H1 (cell line): Measurements from ENCODE around the gene ZNF101. TPM values are rescaled to one million over a fixed set of nuclear protein-coding genes. Genes with fewer than 3 reads are reported as not detected.

Experiments
- CTCF ChIA-PET: fragments of 300-600 bp; sonication (Branson Sonifier 250); formaldehyde crosslinking; loops from one replicate; lab custom pipeline; 2021; ENCODE audit not compliant: partially characterized antibody; lab: Charles Lee
- POLR2A ChIA-PET: fragments of 300-600 bp; sonication (Branson Sonifier 250); formaldehyde crosslinking; loops from one replicate; lab custom pipeline; 2021; ENCODE audit warnings: inconsistent platforms; ENCODE audit not compliant: partially characterized antibody; lab: Charles Lee
- DNase-seq, 2 experiments: peaks; one replicate each; pipeline versions ENCODE4 v3.0.0 to v3.0.0-alpha.2; 2010 to 2022; ENCODE audit warnings: low spot score in 2 of 2, low read depth in 1 of 2, mixed read lengths in 1 of 2
- FAIRE-seq: peaks from 2 replicates; lab custom pipeline; 2011; peaks lifted over from hg19 to GRCh38; lab: Jason Lieb, UNC
- H2AFZ ChIP-seq: 2 replicates; pipeline ENCODE4 v1.8.1; 2012; ENCODE audit warnings: low read length, inconsistent platforms
- H2AK5ac ChIP-seq: 2 replicates; pipeline ENCODE4 v1.6.1; 2013; ENCODE audit warnings: low read depth, low read length
- H2BK120ac ChIP-seq: replicated peaks from 2 replicates; pipeline ENCODE3; 2013; ENCODE audit warnings: low read depth, low read length, inconsistent platforms
- H2BK12ac ChIP-seq: 2 replicates; pipeline ENCODE4 v1.6.1; 2013; ENCODE audit warnings: low read depth, low read length
- H2BK15ac ChIP-seq: 2 replicates; pipeline ENCODE4 v1.6.1; 2013; ENCODE audit warnings: low read length
- H2BK20ac ChIP-seq: 2 replicates; pipeline ENCODE4 v1.6.1; 2013; ENCODE audit warnings: low read length
- H2BK5ac ChIP-seq: 2 replicates; pipeline ENCODE4 v1.6.1; 2013; ENCODE audit warnings: low read depth, low read length
- H3K14ac ChIP-seq: 2 replicates; pipeline ENCODE4 v1.6.1; 2013; ENCODE audit warnings: inconsistent platforms; ENCODE audit not compliant: insufficient read length
- H3K18ac ChIP-seq: 2 replicates; pipeline ENCODE4 v1.6.1; 2013; ENCODE audit warnings: low read length; ENCODE audit errors: extremely low read depth
- H3K23ac ChIP-seq: 2 replicates; pipeline ENCODE4 v1.6.1; 2013; ENCODE audit warnings: inconsistent platforms; ENCODE audit not compliant: insufficient read length
- H3K23me2 ChIP-seq: 2 replicates; pipeline ENCODE4 v1.6.1; 2013; ENCODE audit warnings: low read depth, low read length
- H3K27ac ChIP-seq: 2 replicates; pipeline ENCODE4 v1.6.1; 2011; ENCODE audit warnings: low read depth, low read length, inconsistent platforms
- H3K27me3 ChIP-seq, 4 experiments: replicated peaks in 1 of 4; 1 replicate in 1 of 4; 2 replicates in 3 of 4; pipeline versions ENCODE4 v1.6.1 to v1.8.1; 2011 to 2013; ENCODE audit warnings: low read length in 3 of 4, mild to moderate bottlenecking in 3 of 4, inconsistent platforms in 2 of 4, mixed read lengths in 2 of 4, moderate library complexity in 1 of 4; ENCODE audit not compliant: control insufficient read depth in 3 of 4, insufficient read depth in 3 of 4; ENCODE audit errors: extremely low read depth in 1 of 4
- H3K36me3 ChIP-seq, 4 experiments: 2 replicates each; pipeline versions ENCODE4 v1.6.1 to v1.8.1; 2011 to 2013; ENCODE audit warnings: mild to moderate bottlenecking in 4 of 4, low read length in 3 of 4, moderate library complexity in 2 of 4, control low read depth in 1 of 4, inconsistent platforms in 1 of 4; ENCODE audit not compliant: insufficient read depth in 4 of 4, control insufficient read depth in 2 of 4
- H3K4ac ChIP-seq: replicated peaks from 2 replicates; pipeline ENCODE3; 2013; ENCODE audit warnings: low read length, low read depth, mixed read lengths, inconsistent platforms; ENCODE audit not compliant: insufficient read length
- H3K4me1 ChIP-seq, 4 experiments: replicated peaks in 1 of 4; 1 replicate in 1 of 4; 2 replicates in 3 of 4; pipeline versions ENCODE4 v1.6.1 to v1.8.1; 2011 to 2013; ENCODE audit warnings: low read length in 3 of 4, inconsistent platforms in 2 of 4, mixed read lengths in 1 of 4; ENCODE audit not compliant: insufficient read depth in 4 of 4, control insufficient read depth in 3 of 4
- H3K4me2 ChIP-seq, 2 experiments: 2 replicates each; pipeline versions ENCODE4 v1.6.1 to v1.8.1; 2011 to 2013; ENCODE audit warnings: low read depth in 2 of 2, low read length in 2 of 2, control low read depth in 1 of 2, inconsistent platforms in 1 of 2, mild to moderate bottlenecking in 1 of 2; ENCODE audit not compliant: insufficient read depth in 1 of 2
- H3K4me3 ChIP-seq, 4 experiments: fragments of 200-600, 300-600 bp in 1 of 4; sonication (generic), shearing (Covaris generic), sonication (Bioruptor Twin) in 1 of 4; 2 replicates each; pipeline versions ENCODE4 v1.5.1 to v1.8.1; 2011 to 2016; ENCODE audit warnings: low read length in 4 of 4, low read depth in 3 of 4, control low read depth in 2 of 4, inconsistent platforms in 2 of 4, mild to moderate bottlenecking in 2 of 4, mixed read lengths in 1 of 4, moderate library complexity in 1 of 4; ENCODE audit not compliant: insufficient read depth in 2 of 4; ENCODE audit errors: extremely low read depth in 1 of 4
- H3K56ac ChIP-seq: replicated peaks from 2 replicates; pipeline ENCODE3; 2013; ENCODE audit warnings: low read depth, mild to moderate bottlenecking, mixed read lengths, low read length, inconsistent platforms; ENCODE audit not compliant: insufficient read length
- H3K79me1 ChIP-seq: 2 replicates; pipeline ENCODE4 v1.6.1; 2013; ENCODE audit warnings: low read depth, low read length, control low read depth
- H3K79me2 ChIP-seq, 2 experiments: 2 replicates each; pipeline versions ENCODE4 v1.6.1 to v1.8.1; 2012 to 2013; ENCODE audit warnings: low read length in 2 of 2, mild to moderate bottlenecking in 2 of 2, inconsistent platforms in 1 of 2; ENCODE audit not compliant: insufficient read depth in 2 of 2, control insufficient read depth in 1 of 2
- H3K9ac ChIP-seq, 4 experiments: replicated peaks in 1 of 4; 1 replicate in 1 of 4; 2 replicates in 3 of 4; pipeline versions ENCODE4 v1.6.1 to v1.8.1; 2011 to 2013; ENCODE audit warnings: low read depth in 3 of 4, low read length in 3 of 4, control low read depth in 2 of 4, mild to moderate bottlenecking in 2 of 4, moderate library complexity in 2 of 4, inconsistent platforms in 1 of 4; ENCODE audit errors: extremely low read depth in 1 of 4
- H3K9me3 ChIP-seq, 2 experiments: 2 replicates each; pipeline versions ENCODE4 v1.6.1 to v1.8.1; 2012 to 2013; ENCODE audit warnings: mild to moderate bottlenecking in 2 of 2, moderate library complexity in 2 of 2, control low read depth in 1 of 2, inconsistent platforms in 1 of 2, low read depth in 1 of 2, low read length in 1 of 2, mixed read lengths in 1 of 2; ENCODE audit not compliant: insufficient read depth in 2 of 2
- H4K20me1 ChIP-seq, 2 experiments: replicated peaks in 1 of 2; 2 replicates each; pipeline versions ENCODE3 to v1.8.1; 2011 to 2013; ENCODE audit warnings: inconsistent platforms in 2 of 2, low read length in 2 of 2, mild to moderate bottlenecking in 1 of 2; ENCODE audit not compliant: insufficient read depth in 2 of 2, control insufficient read depth in 1 of 2
- H4K5ac ChIP-seq: 2 replicates; pipeline ENCODE4 v1.6.1; 2013; ENCODE audit warnings: low read length, low read depth, mixed read lengths, inconsistent platforms; ENCODE audit not compliant: insufficient read length
- H4K8ac ChIP-seq: 2 replicates; pipeline ENCODE4 v1.8.0; 2013; ENCODE audit warnings: mild to moderate bottlenecking, moderate library complexity, low read length, inconsistent platforms; ENCODE audit not compliant: insufficient read depth; ENCODE audit errors: extremely low read depth
- H4K91ac ChIP-seq: replicated peaks from 2 replicates; pipeline ENCODE3; 2013; ENCODE audit warnings: low read length, mixed read lengths, inconsistent platforms; ENCODE audit not compliant: insufficient read length
- CTBP2 ChIP-seq: IDR thresholded peaks from 2 replicates; pipeline ENCODE4 v1.7.0; 2011; ENCODE audit warnings: borderline replicate concordance, mild to moderate bottlenecking, moderate library complexity, mixed read lengths, low read length; ENCODE audit not compliant: insufficient read depth, insufficient read length
- ZNF274 ChIP-seq: IDR thresholded peaks from 2 replicates; pipeline ENCODE4 v1.7.0; 2012; ENCODE audit warnings: low read length, borderline replicate concordance; ENCODE audit errors: extremely low read depth
- WGBS, 2 experiments: shearing (Covaris generic) in 1 of 2; methylation state at CpG; one replicate each; pipeline versions ENCODE4 v1.1.6 to v1.1.7; 2013 to 2015; ENCODE audit warnings: low lambda C conversion rate in 2 of 2, mixed read lengths in 2 of 2, inconsistent platforms in 1 of 2, low coverage in 1 of 2, missing lambda C conversion rate in 1 of 2; ENCODE audit not compliant: insufficient replicate concordance in 2 of 2, insufficient coverage in 1 of 2, insufficient read length in 1 of 2; ENCODE audit errors: extremely low coverage in 1 of 2, missing lambda C conversion rate in 1 of 2; 5-methylcytosine and 5-hydroxymethylcytosine counted together
- polyA plus RNA-seq, 7 experiments: library from polyadenylated mRNA; depleted of rRNA in 3 of 7; stranded (reverse) in 5 of 7; unstranded in 2 of 7; fragments of >200 nt in 5 of 7; fragments of 200-250 nt in 2 of 7; gene quantifications; 1 replicate in 5 of 7; 2 replicates in 1 of 7; 4 replicates in 1 of 7; pipeline versions ENCODE4 v1.2.1 to v1.2.3, GENCODE V29; 2011 to 2013; ENCODE audit warnings: missing spikeins in 2 of 7, mixed read lengths in 2 of 7
- total RNA-seq: library from RNA; stranded (reverse); fragmentation: NEBNext Ultra II Directional; extraction: Animal tissue kit (Norgen Biotek cat#: 25700); gene quantifications from 2 replicates; pipeline ENCODE4 v1.2.1, GENCODE V29; 2021

ZNF101 gene
- total and polyA plus RNA-seq, 2 of the 8 experiments (the other 6 are each of a cell fraction or from before 2014, with no cell fraction given): 13.0 to 50.9 TPM

DNA sequence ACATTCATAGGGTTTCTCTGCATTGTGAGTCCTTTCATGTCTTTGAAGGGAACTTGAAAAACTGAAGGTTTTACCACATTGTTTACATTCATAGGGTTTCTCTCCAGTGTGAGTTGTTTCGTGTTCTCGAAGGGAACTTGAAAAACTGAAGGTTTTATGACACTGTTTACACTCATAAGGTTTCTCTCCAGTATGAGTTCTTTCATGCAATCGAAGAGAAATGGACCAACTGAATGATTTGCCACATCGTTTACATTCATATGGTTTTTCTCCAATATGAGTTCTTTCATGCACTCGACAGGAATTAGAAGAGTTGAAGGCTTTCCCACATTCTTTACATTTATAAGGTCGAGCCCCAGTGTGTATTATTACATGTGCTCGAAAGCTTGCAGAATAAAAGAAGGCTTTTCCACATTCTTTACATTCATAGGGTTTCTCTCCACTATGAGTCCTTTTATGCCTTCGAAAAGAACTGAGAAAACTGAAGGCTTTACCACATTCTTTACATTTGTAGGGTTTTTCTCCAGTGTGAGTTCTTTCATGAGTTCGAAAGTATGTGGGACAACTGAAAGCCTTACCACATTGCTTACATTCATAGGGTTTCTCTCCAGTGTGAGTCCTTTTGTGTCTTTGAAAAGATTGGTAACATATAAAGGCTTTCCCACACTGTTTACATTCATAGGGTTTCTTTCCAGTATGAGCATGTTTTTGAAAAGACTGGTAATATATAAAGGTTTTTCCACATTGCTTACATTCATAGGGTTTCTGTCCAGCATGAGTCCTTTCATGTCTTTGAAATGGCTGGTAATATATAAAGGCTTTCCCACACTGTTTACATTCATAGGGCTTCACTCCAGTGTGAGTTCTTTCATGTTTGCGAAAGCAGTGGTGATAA, 43.5 kb downstream of the ZNF101 start:
- peaks cover 10 to 64% (median 35%) of the 10 kb centered on the region in 4 experiments for H3K36me3 ChIP-seq
- no peak overlapping the region for H3K4me2 ChIP-seq
- H4K5ac ChIP-seq: no peak overlapping the region
- H4K20me1 ChIP-seq: no peaks in the 10 kb centered on the region
- H2BK12ac ChIP-seq: no peak overlapping the region
- H3K79me1 ChIP-seq: no peaks in the 10 kb centered on the region; the same call in 1 of the 2 replicates
- H4K8ac ChIP-seq: no peak overlapping the region; the same call in 1 of the 2 replicates
- no peak overlapping the region for H3K27ac ChIP-seq
- H2AK5ac ChIP-seq: no peak overlapping the region
- peak overlapping the region in 1 of 4 experiments; percentile 15; a peak in 1 of 8 replicates for H3K4me3 ChIP-seq
- H3K4me1 ChIP-seq: no peaks in the 10 kb centered on the region
- H2AFZ ChIP-seq: no peak overlapping the region
- H3K27me3 ChIP-seq: no peaks in the 10 kb centered on the region
- peak; percentile 82 for TF ChIP-seq ZNF274
- no peak for TF ChIP-seq CTBP2
- H3K79me2 ChIP-seq: peaks cover 0 to 3% of the 10 kb centered on the region in 2 experiments; a peak in 1 of 4 replicates
- no peak overlapping the region for H2BK20ac ChIP-seq
- FAIRE-seq (no peak), DNase-seq (no peak)
- no peak overlapping the region for H3K18ac ChIP-seq
- H3K56ac ChIP-seq: no peak overlapping the region
- no peak overlapping the region for H3K14ac ChIP-seq
- ChIA-PET POLR2A (no interaction called here), CTCF (interaction anchor here (0.5 kb wide), 1 partner anchor 49 kb away, joined by 3 read pairs; no protein-coding TSS in a partner anchor)
- 92% methylated on average over 10 of the region's 10 CpGs; no CpG with 5 or more reads in 1 of the 2 experiments for whole genome bisulfite sequencing, 2 experiments
- H3K4ac ChIP-seq: no peak overlapping the region
- H3K23ac ChIP-seq: no peak overlapping the region
- peaks cover 83 to 92% of the 10 kb centered on the region in 2 experiments for H3K9me3 ChIP-seq
- H3K23me2 ChIP-seq: no peaks in the 10 kb centered on the region
- no peak overlapping the region for H2BK5ac ChIP-seq
- H2BK15ac ChIP-seq: no peak overlapping the region
- H2BK120ac ChIP-seq: no peak overlapping the region
- no peak overlapping the region for H4K91ac ChIP-seq
- H3K9ac ChIP-seq: no peak overlapping the region
